K562 (cell line): ENCODE data around the gene ERCC1. TPM values are rescaled to one million over a fixed set of nuclear protein-coding genes. Genes with fewer than 3 reads are reported as not detected.
A peak's percentile ranks its signal among the peaks of the same experiment; 100 is the strongest.

ENCODE experiments used
- ATAC-seq: fragments of 200-7000 bp; cut with Tn5 transposase; 3 replicates; pipeline ENCODE4 v1.9.1; 2020; ENCODE audit warnings: moderate library complexity
- BruUV-seq: library from RNA; stranded (reverse); fragments of 400-500 nt; replicated peaks from 2 replicates; lab custom pipeline; 2021; lab: Mats Ljungman, UMichigan
- CTCF ChIA-PET: fragments of 300-600 bp; formaldehyde crosslinking; extraction: SDS; loops from one replicate; lab custom pipeline; 2021; ENCODE audit warnings: low intra/inter-chr PET ratio; lab: Yijun Ruan, JAX
- POLR2A ChIA-PET: fragments of 300-600, 350-650 bp; sonication (Branson Sonifier 250); formaldehyde crosslinking; extraction: SDS; loops from one replicate; lab custom pipeline; 2021; ENCODE audit warnings: antibody characterized with exemption, inconsistent platforms; lab: Yijun Ruan, JAX
- DNase-seq, 4 experiments: peaks; one replicate each; pipeline versions ENCODE4 v3.0.0 to v3.0.0-alpha.2; 2011 to 2018; ENCODE audit warnings: low spot score in 3 of 4, mixed read lengths in 3 of 4; ENCODE audit errors: extremely low read depth in 1 of 4
- FAIRE-seq: peaks from 2 replicates; lab custom pipeline; 2011; peaks lifted over from hg19 to GRCh38; lab: Jason Lieb, UNC
- H2AFZ ChIP-seq: 2 replicates; pipeline ENCODE4 v1.6.0; 2011; ENCODE audit warnings: low read depth, low read length, control low read depth, inconsistent platforms
- H3K27ac ChIP-seq: fragments of 200-600 bp; 3 replicates; pipeline ENCODE4 v1.8.0; 2011; ENCODE audit warnings: low read depth, mild to moderate bottlenecking, control low read depth, inconsistent platforms, low read length, moderate library complexity, mixed read lengths; ENCODE audit errors: extremely low read depth
- H3K27me3 ChIP-seq, 2 experiments: fragments of 300-600 bp in 1 of 2; 2 replicates in 1 of 2; 3 replicates in 1 of 2; pipeline versions ENCODE4 v1.6.0 to v1.8.0; 2011; ENCODE audit warnings: inconsistent platforms in 2 of 2, low read length in 2 of 2, mild to moderate bottlenecking in 1 of 2, mixed read lengths in 1 of 2, moderate library complexity in 1 of 2; ENCODE audit not compliant: control insufficient read depth in 2 of 2, insufficient read depth in 2 of 2
- H3K36me3 ChIP-seq: fragments of 300-600 bp; 3 replicates; pipeline ENCODE4 v1.8.0; 2011; ENCODE audit warnings: mild to moderate bottlenecking, low read length, inconsistent platforms; ENCODE audit not compliant: control insufficient read depth, insufficient read depth
- H3K4me1 ChIP-seq, 2 experiments: fragments of 200-600 bp in 1 of 2; replicated peaks in 1 of 2; 2 replicates in 1 of 2; 3 replicates in 1 of 2; pipeline versions ENCODE4 v1.5.1 to v1.8.0; 2011; ENCODE audit warnings: inconsistent platforms in 2 of 2, low read length in 2 of 2, mild to moderate bottlenecking in 1 of 2, mixed read lengths in 1 of 2, moderate library complexity in 1 of 2; ENCODE audit not compliant: control insufficient read depth in 2 of 2, insufficient read depth in 2 of 2
- H3K4me2 ChIP-seq: 2 replicates; pipeline ENCODE4 v1.6.1; 2011; ENCODE audit warnings: low read length, control low read depth, inconsistent platforms, mixed read lengths; ENCODE audit not compliant: insufficient read depth
- H3K4me3 ChIP-seq: fragments of 200-600 bp; sonication (generic), shearing (Covaris generic); 2 replicates; pipeline ENCODE4 v1.5.1; 2016; ENCODE audit warnings: control low read depth, inconsistent platforms
- H3K79me2 ChIP-seq: fragments of 200-600 bp; 3 replicates; pipeline ENCODE4 v1.8.0; 2011; ENCODE audit warnings: low read length, inconsistent platforms; ENCODE audit not compliant: control insufficient read depth, insufficient read depth
- H3K9ac ChIP-seq, 2 experiments: 2 replicates each; pipeline versions ENCODE4 v1.6.0 to v1.6.1; 2011; ENCODE audit warnings: low read depth in 2 of 2, low read length in 2 of 2, control low read depth in 1 of 2, inconsistent platforms in 1 of 2, mild to moderate bottlenecking in 1 of 2, mixed read lengths in 1 of 2; ENCODE audit not compliant: insufficient read depth in 1 of 2
- H3K9me1 ChIP-seq: one replicate; pipeline ENCODE4 v1.6.0; 2011; ENCODE audit warnings: inconsistent platforms, mild to moderate bottlenecking, low read length, moderate library complexity; ENCODE audit not compliant: control insufficient read depth, insufficient read depth
- H3K9me3 ChIP-seq: replicated peaks from 2 replicates; pipeline ENCODE4 v1.5.1; 2011; ENCODE audit warnings: low read depth, low read length, inconsistent platforms; ENCODE audit not compliant: control insufficient read depth, insufficient read depth
- H4K20me1 ChIP-seq: replicated peaks from 2 replicates; pipeline ENCODE4 v1.6.1; 2011; ENCODE audit warnings: low read length, inconsistent platforms, mixed read lengths; ENCODE audit not compliant: control insufficient read depth, insufficient read depth
- BCOR ChIP-seq: fragments of 450-650 bp; IDR thresholded peaks from 2 replicates; pipeline ENCODE4 v1.6.1; 2016
- NR1H2 ChIP-seq: sonication (generic); formaldehyde crosslinking; IDR thresholded peaks from 2 replicates; pipeline ENCODE4 v1.4.0; 2020; ENCODE audit warnings: mild to moderate bottlenecking, missing genetic modification reagents
- PML ChIP-seq: IDR thresholded peaks from 2 replicates; pipeline ENCODE4 v1.6.1; 2012; ENCODE audit warnings: low read length, inconsistent platforms
- SMARCA5 ChIP-seq: fragments of 450-650 bp; IDR thresholded peaks from 2 replicates; pipeline ENCODE4 v1.6.1; 2016
- SMARCE1 ChIP-seq: fragments of 450-650 bp; IDR thresholded peaks from 2 replicates; pipeline ENCODE4 v1.7.1; 2016; ENCODE audit warnings: mild to moderate bottlenecking
- TEAD1 ChIP-seq, 2 experiments: fragments of 450-650 bp in 1 of 2; sonication (generic) in 1 of 2; formaldehyde crosslinking; IDR thresholded peaks; 2 replicates each; pipeline versions ENCODE4 v1.4.0 to v1.8.0; 2020 to 2022; ENCODE audit warnings: mild to moderate bottlenecking in 2 of 2, missing genetic modification reagents in 1 of 2
- U2AF2 ChIP-seq: fragments of 200-400 bp; formaldehyde crosslinking; optimal IDR thresholded peaks from 2 replicates; pipeline ENCODE3; 2017; ENCODE audit warnings: low read depth, mild to moderate bottlenecking, low read length
- ZFP36 ChIP-seq: fragments of 150-350 bp; IDR thresholded peaks from 2 replicates; pipeline ENCODE4 v1.6.1; 2018; ENCODE audit warnings: low read length, low read depth; ENCODE audit not compliant: partially characterized antibody
- ZNF133 ChIP-seq: fragments of 250-450 bp; sonication (Bioruptor Pico); IDR thresholded peaks from 2 replicates; pipeline ENCODE4 v1.4.0; 2020; ENCODE audit warnings: mild to moderate bottlenecking
- ZNF239 ChIP-seq: fragments of 250-450 bp; sonication (Bioruptor Pico); IDR thresholded peaks from 2 replicates; pipeline ENCODE4 v1.4.0; 2020; ENCODE audit warnings: mild to moderate bottlenecking
- ZNF41 ChIP-seq: fragments of 250-450 bp; sonication (Bioruptor Pico); conservative IDR thresholded peaks from 2 replicates; pipeline ENCODE4 v1.4.0; 2020; ENCODE audit warnings: mild to moderate bottlenecking
- WGBS: fragments of 100-300 bp; shearing (Covaris generic); methylation state at CpG from one replicate; pipeline ENCODE4 v1.1.6; 2016; ENCODE audit warnings: low coverage, mixed read lengths; ENCODE audit not compliant: insufficient coverage; ENCODE audit errors: missing lambda C conversion rate; 5-methylcytosine and 5-hydroxymethylcytosine counted together
- in situ Hi-C: fragments of 300-500 bp; cut with MboI; formaldehyde crosslinking; loops from 4 replicates; pipeline ENCODE4 v1.15.0; 2018; ENCODE audit warnings: inconsistent platforms, mixed read lengths
- intact Hi-C: fragments of 100-400 bp; cut with micrococcal nuclease; formaldehyde crosslinking; loops from 2 replicates; pipeline ENCODE4 v1.14.2; 2022
- polyA plus RNA-seq, 8 experiments: library from polyadenylated mRNA; depleted of rRNA in 4 of 8; stranded (reverse) in 5 of 8; unstranded in 3 of 8; fragments of >200 nt; fragmentation: Nextera tagmentation in 2 of 8; fragmentation: Illumina TruSeq in 1 of 8; extraction: Ambion mirVana in 2 of 8; extraction: Trizol in 1 of 8; gene quantifications; 2 replicates each; pipeline versions ENCODE4 v1.2.1 to v1.2.3, GENCODE V29; 2011 to 2014; ENCODE audit warnings: inconsistent platforms in 1 of 8, missing spikeins in 1 of 8
- total RNA-seq, 7 experiments: library from RNA; depleted of rRNA in 6 of 7; stranded (reverse); fragments of >200 nt in 6 of 7; fragmentation: Illumina TruSeq in 2 of 7; extraction: Trizol in 2 of 7; gene quantifications; 2 replicates each; pipeline versions ENCODE4 v1.2.1 to v1.2.3, GENCODE V29; 2011 to 2021; ENCODE audit warnings: low replicate concordance in 1 of 7
- TF ChIP-seq, protein P1 (sequence below): fragments of 450-650 bp; formaldehyde crosslinking; IDR thresholded peaks from 2 replicates; pipeline ENCODE4 v1.4.0; 2022; ENCODE audit warnings: missing genetic modification characterization
- TF ChIP-seq, protein P2 (sequence below), 3 experiments: IDR thresholded peaks in 2 of 3; conservative IDR thresholded peaks in 1 of 3; 2 replicates each; pipeline ENCODE4 v1.5.1; 2011 to 2012; ENCODE audit warnings: low read length in 3 of 3, mild to moderate bottlenecking in 3 of 3, control low read depth in 2 of 3, improper control_type of control experiment in 1 of 3, inconsistent platforms in 1 of 3, low read depth in 1 of 3, mixed read lengths in 1 of 3, moderate library complexity in 1 of 3; ENCODE audit not compliant: insufficient read depth in 2 of 3

The ERCC1 gene
- total and polyA plus RNA-seq, 9 of the 15 experiments (the other 6 are each of a cell fraction or from before 2014, with no cell fraction given): 9.3 to 92.6 (median 60.0) TPM

DNA sequence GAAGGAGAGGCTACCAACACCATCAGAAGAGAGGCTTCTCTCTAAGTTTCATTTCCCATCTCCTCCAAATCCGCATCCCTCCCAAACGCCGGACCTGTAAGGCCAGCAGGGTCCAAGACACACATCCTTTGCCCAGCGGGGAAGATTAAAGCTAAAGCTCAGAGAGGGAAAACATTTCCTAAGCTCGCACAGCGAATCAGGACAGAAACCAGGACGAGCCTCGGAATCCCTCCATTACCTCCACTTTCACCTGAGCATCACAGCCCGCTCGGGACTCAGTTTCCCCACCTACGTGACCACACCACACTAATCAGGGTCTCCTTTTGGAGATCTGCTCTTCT lies 43.4 kb upstream of the ERCC1 start:
- ATAC-seq (no peak), FAIRE-seq (no peak), DNase-seq (peak in 2 of 4 experiments; percentile 21 to 40)
- BruUV-seq: no TSS peak
- H3K36me3 ChIP-seq: no peaks in the 10 kb centered on the region
- H3K4me2 ChIP-seq: peak overlapping the region; percentile 99
- H3K27me3 ChIP-seq: no peaks in the 10 kb centered on the region
- in situ Hi-C loops (no loop called here), intact Hi-C loops (no loop called here)
- peak overlapping the region; percentile 77 to 91; a peak in 3 of 4 replicates for H3K9ac ChIP-seq
- H4K20me1 ChIP-seq: no peaks in the 10 kb centered on the region
- no peaks in the 10 kb centered on the region for H3K9me3 ChIP-seq
- ChIA-PET POLR2A (interaction anchor here (0.6 to 4.1 kb wide), 9 partner anchors 11 to 1761 kb away, joined by 3 to 51 read pairs (median 4); partner anchors contain the start of gene ERCC1), CTCF (interaction anchor here (0.6 to 2.8 kb wide), 2 partner anchors 28 to 695 kb away, joined by 4 to 11 read pairs; no protein-coding TSS in a partner anchor)
- no peaks in the 10 kb centered on the region for H3K9me1 ChIP-seq
- peak overlapping the region; percentile 98 for H2AFZ ChIP-seq
- peak overlapping the region; percentile 88 for H3K4me3 ChIP-seq
- no peaks in the 10 kb centered on the region for H3K79me2 ChIP-seq
- H3K27ac ChIP-seq: peak overlapping the region; percentile 71
- peaks cover 16 to 43% of the 10 kb centered on the region in 2 experiments; a peak in 4 of 5 replicates for H3K4me1 ChIP-seq
- 0% methylated on average over 11 of the region's 11 CpGs for WGBS
- TF ChIP-seq SMARCE1 (no peak), SMARCA5 (0 out of 2 replicates have a peak, but pooled peaks have one; percentile 22), ZNF239 (no peak), TEAD1 (CRISPR knock-in tag; IDR thresholded peaks at IDR 0.05) (no peak), BCOR (peak; percentile 97), ZFP36 (peak; percentile 23), NR1H2 (CRISPR knock-in tag) (no peak), U2AF2 (no peak), PML (no peak), ZNF41 (CRISPR knock-in tag) (no peak), ZNF133 (CRISPR knock-in tag) (no peak)
- TF ChIP-seq, protein P1, sequence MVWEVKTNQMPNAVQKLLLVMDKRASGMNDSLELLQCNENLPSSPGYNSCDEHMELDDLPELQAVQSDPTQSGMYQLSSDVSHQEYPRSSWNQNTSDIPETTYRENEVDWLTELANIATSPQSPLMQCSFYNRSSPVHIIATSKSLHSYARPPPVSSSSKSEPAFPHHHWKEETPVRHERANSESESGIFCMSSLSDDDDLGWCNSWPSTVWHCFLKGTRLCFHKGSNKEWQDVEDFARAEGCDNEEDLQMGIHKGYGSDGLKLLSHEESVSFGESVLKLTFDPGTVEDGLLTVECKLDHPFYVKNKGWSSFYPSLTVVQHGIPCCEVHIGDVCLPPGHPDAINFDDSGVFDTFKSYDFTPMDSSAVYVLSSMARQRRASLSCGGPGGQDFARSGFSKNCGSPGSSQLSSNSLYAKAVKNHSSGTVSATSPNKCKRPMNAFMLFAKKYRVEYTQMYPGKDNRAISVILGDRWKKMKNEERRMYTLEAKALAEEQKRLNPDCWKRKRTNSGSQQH (CRISPR knock-in tag): 0 out of 2 replicates have a peak, but pooled peaks have one; percentile 21
- TF ChIP-seq, protein P2, sequence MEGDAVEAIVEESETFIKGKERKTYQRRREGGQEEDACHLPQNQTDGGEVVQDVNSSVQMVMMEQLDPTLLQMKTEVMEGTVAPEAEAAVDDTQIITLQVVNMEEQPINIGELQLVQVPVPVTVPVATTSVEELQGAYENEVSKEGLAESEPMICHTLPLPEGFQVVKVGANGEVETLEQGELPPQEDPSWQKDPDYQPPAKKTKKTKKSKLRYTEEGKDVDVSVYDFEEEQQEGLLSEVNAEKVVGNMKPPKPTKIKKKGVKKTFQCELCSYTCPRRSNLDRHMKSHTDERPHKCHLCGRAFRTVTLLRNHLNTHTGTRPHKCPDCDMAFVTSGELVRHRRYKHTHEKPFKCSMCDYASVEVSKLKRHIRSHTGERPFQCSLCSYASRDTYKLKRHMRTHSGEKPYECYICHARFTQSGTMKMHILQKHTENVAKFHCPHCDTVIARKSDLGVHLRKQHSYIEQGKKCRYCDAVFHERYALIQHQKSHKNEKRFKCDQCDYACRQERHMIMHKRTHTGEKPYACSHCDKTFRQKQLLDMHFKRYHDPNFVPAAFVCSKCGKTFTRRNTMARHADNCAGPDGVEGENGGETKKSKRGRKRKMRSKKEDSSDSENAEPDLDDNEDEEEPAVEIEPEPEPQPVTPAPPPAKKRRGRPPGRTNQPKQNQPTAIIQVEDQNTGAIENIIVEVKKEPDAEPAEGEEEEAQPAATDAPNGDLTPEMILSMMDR (IDR thresholded peaks at IDR 0.05 in 2 of 3, conservative IDR thresholded peaks at IDR 0.05 in 1 of 3; ENCODE audit: insufficient read depth in 2 of 3, low read depth in 1 of 3, low read length in 3 of 3): peak in 1 of 3 experiments; percentile 25; a peak in 1 of 6 replicates
